Globus pallidus (tissue), 1 donor: ENCODE measurements around the gene CACUL1.
"Not testable (repeated sequence)": the region's sequence is repeated elsewhere in the genome, so short reads cannot be mapped to it uniquely, and the experiment has no call there.

Source experiments
- DNase-seq: peaks from one replicate; pipeline ENCODE4 v3.0.0-alpha.2; 2015; ENCODE audit warnings: low spot score

The CACUL1 gene

GRCh38 chr10:118754556-118755423 lies at the start of gene CACUL1:
Gene CACUL1 (minus strand): TSS chr10:118754970. CDS start chr10:118754762, 208 bp downstream.
- DNase-seq: peak; percentile 100

- no peak for DNase-seq
Observed at GRCh38 chr10:118804262-118804773, 49.5 kb upstream of the CACUL1 start.

GRCh38 chr10:118802126-118802793 lies 47.5 kb upstream of the CACUL1 start:
- no peak for DNase-seq

GRCh38 chr10:118800920-118801319 lies 46.1 kb upstream of the CACUL1 start:
- no peak for DNase-seq

- DNase-seq: no peak
Observed at GRCh38 chr10:118799777-118800176, 45.0 kb upstream of the CACUL1 start.

GRCh38 chr10:118798231-118798662 lies 43.5 kb upstream of the CACUL1 start:
- no peak for DNase-seq

- not testable (repeated sequence) for DNase-seq
Observed at GRCh38 chr10:118794971-118795370, 40.2 kb upstream of the CACUL1 start.

GRCh38 chr10:118793545-118793944 lies 38.8 kb upstream of the CACUL1 start:
- DNase-seq: no peak

GRCh38 chr10:118792526-118792925 lies 37.8 kb upstream of the CACUL1 start:
- peak; percentile 67 for DNase-seq

- no peak for DNase-seq
Observed at GRCh38 chr10:118790058-118790457, 35.3 kb upstream of the CACUL1 start.

GRCh38 chr10:118785551-118785950 lies 30.8 kb upstream of the CACUL1 start:
- no peak for DNase-seq

- DNase-seq: no peak
Observed at GRCh38 chr10:118783776-118784545, 29.2 kb upstream of the CACUL1 start.

- DNase-seq: not testable (repeated sequence)
Observed at GRCh38 chr10:118782916-118783465, 28.2 kb upstream of the CACUL1 start.

GRCh38 chr10:118781541-118781940 lies 26.8 kb upstream of the CACUL1 start:
- DNase-seq: no peak

GRCh38 chr10:118778727-118779126 lies 24.0 kb upstream of the CACUL1 start:
- no peak for DNase-seq

GRCh38 chr10:118776960-118777359 lies 22.2 kb upstream of the CACUL1 start:
- DNase-seq: no peak

- DNase-seq: no peak
Observed at GRCh38 chr10:118776033-118776432, 21.3 kb upstream of the CACUL1 start.

- DNase-seq: no peak
Observed at GRCh38 chr10:118775478-118775877, 20.7 kb upstream of the CACUL1 start.

- no peak for DNase-seq
Observed at GRCh38 chr10:118773041-118773440, 18.3 kb upstream of the CACUL1 start.

- DNase-seq: no peak
Observed at GRCh38 chr10:118771976-118772375, 17.2 kb upstream of the CACUL1 start.

- DNase-seq: no peak
Observed at GRCh38 chr10:118769898-118770600, 15.3 kb upstream of the CACUL1 start.
